Mesenchymal stem cell (in vitro differentiated cells and primary cell): Measurements from ENCODE around the gene PPP1R3D.

Experiments
- DNase-seq: peaks from one replicate; pipeline ENCODE4 v3.0.0-alpha.2; 2013
- H2AFZ ChIP-seq: one replicate; pipeline ENCODE4 v1.6.1; 2013; ENCODE audit warnings: low read depth, mild to moderate bottlenecking, control low read depth, inconsistent platforms, low read length, moderate library complexity
- H2AK5ac ChIP-seq: 2 replicates; pipeline ENCODE4 v1.6.1; 2013; ENCODE audit warnings: low read length, moderate library complexity, mild to moderate bottlenecking, inconsistent platforms; ENCODE audit not compliant: severe bottlenecking
- H2BK120ac ChIP-seq: one replicate; pipeline ENCODE4 v1.6.1; 2013; ENCODE audit warnings: low read depth, mild to moderate bottlenecking, inconsistent platforms, low read length, moderate library complexity
- H2BK12ac ChIP-seq, 2 experiments: one replicate each; pipeline ENCODE4 v1.6.1; 2013; ENCODE audit warnings: inconsistent platforms in 2 of 2, low read length in 2 of 2, mild to moderate bottlenecking in 2 of 2, moderate library complexity in 2 of 2, control low read depth in 1 of 2
- H2BK15ac ChIP-seq: one replicate; pipeline ENCODE4 v1.6.1; 2013; ENCODE audit warnings: mild to moderate bottlenecking, low read depth, inconsistent platforms; ENCODE audit not compliant: poor library complexity, severe bottlenecking
- H2BK5ac ChIP-seq: 2 replicates; pipeline ENCODE4 v1.6.1; 2013; ENCODE audit warnings: low read depth, mild to moderate bottlenecking, low read length, control low read depth, inconsistent platforms; ENCODE audit not compliant: poor library complexity, severe bottlenecking
- H3K14ac ChIP-seq, 2 experiments: one replicate each; pipeline ENCODE4 v1.6.1; 2013; ENCODE audit warnings: inconsistent platforms in 2 of 2, low read length in 2 of 2, control low read depth in 1 of 2, mild to moderate bottlenecking in 1 of 2, moderate library complexity in 1 of 2
- H3K18ac ChIP-seq, 2 experiments: one replicate each; pipeline ENCODE4 v1.6.1; 2013; ENCODE audit warnings: inconsistent platforms in 2 of 2, low read length in 2 of 2, control low read depth in 1 of 2, low read depth in 1 of 2, mild to moderate bottlenecking in 1 of 2
- H3K23ac ChIP-seq, 2 experiments: one replicate each; pipeline ENCODE4 v1.6.1; 2013; ENCODE audit warnings: inconsistent platforms in 2 of 2, low read length in 2 of 2, mild to moderate bottlenecking in 2 of 2, moderate library complexity in 2 of 2, control low read depth in 1 of 2
- H3K27ac ChIP-seq: 2 replicates; pipeline ENCODE4 v1.5.1; 2013; ENCODE audit warnings: mild to moderate bottlenecking, moderate library complexity, low read length, control low read depth, inconsistent platforms; ENCODE audit not compliant: poor library complexity, severe bottlenecking
- H3K27me3 ChIP-seq, 2 experiments: 2 replicates each; pipeline versions ENCODE4 v1.6.1 to v1.7.0; 2013; ENCODE audit warnings: low read length in 2 of 2, mild to moderate bottlenecking in 2 of 2, moderate library complexity in 2 of 2, control low read depth in 1 of 2, inconsistent platforms in 1 of 2; ENCODE audit not compliant: control insufficient read depth in 1 of 2, insufficient read depth in 1 of 2
- H3K36me3 ChIP-seq, 2 experiments: 2 replicates each; pipeline versions ENCODE4 v1.6.1 to v1.7.0; 2013; ENCODE audit warnings: low read length in 2 of 2, control low read depth in 1 of 2, inconsistent platforms in 1 of 2, low read depth in 1 of 2, mild to moderate bottlenecking in 1 of 2; ENCODE audit not compliant: insufficient read depth in 2 of 2, control insufficient read depth in 1 of 2
- H3K4ac ChIP-seq, 2 experiments: one replicate each; pipeline ENCODE4 v1.6.1; 2013; ENCODE audit warnings: inconsistent platforms in 2 of 2, low read length in 2 of 2, mild to moderate bottlenecking in 2 of 2, moderate library complexity in 2 of 2, control low read depth in 1 of 2, low read depth in 1 of 2
- H3K4me1 ChIP-seq: 2 replicates; pipeline ENCODE4 v1.6.1; 2013; ENCODE audit warnings: low read depth, low read length, control low read depth; ENCODE audit not compliant: control insufficient read depth, insufficient read depth
- H3K4me2 ChIP-seq: 2 replicates; pipeline ENCODE4 v1.6.1; 2013; ENCODE audit warnings: low read length, mild to moderate bottlenecking, inconsistent platforms; ENCODE audit not compliant: poor library complexity, severe bottlenecking
- H3K4me3 ChIP-seq, 2 experiments: 2 replicates each; pipeline versions ENCODE4 v1.5.1 to v1.7.0; 2013; ENCODE audit warnings: low read length in 2 of 2, mild to moderate bottlenecking in 2 of 2, control low read depth in 1 of 2, low read depth in 1 of 2; ENCODE audit not compliant: insufficient read depth in 1 of 2
- H3K79me1 ChIP-seq: replicated peaks from 2 replicates; pipeline ENCODE4 v1.6.1; 2013; ENCODE audit warnings: mild to moderate bottlenecking, control low read depth, low read length, inconsistent platforms; ENCODE audit not compliant: poor library complexity, severe bottlenecking
- H3K9ac ChIP-seq: 2 replicates; pipeline ENCODE4 v1.7.0; 2013; ENCODE audit warnings: mild to moderate bottlenecking, low read length, moderate library complexity
- H3K9me3 ChIP-seq: 2 replicates; pipeline ENCODE4 v1.7.0; 2013; ENCODE audit warnings: mild to moderate bottlenecking, low read length; ENCODE audit not compliant: control insufficient read depth
- H4K8ac ChIP-seq: one replicate; pipeline ENCODE4 v1.6.1; 2013; ENCODE audit warnings: inconsistent platforms, mild to moderate bottlenecking, low read length, moderate library complexity
- H4K91ac ChIP-seq: one replicate; pipeline ENCODE4 v1.6.1; 2013; ENCODE audit warnings: mild to moderate bottlenecking, low read length, inconsistent platforms
- WGBS: methylation state at CpG from one replicate; pipeline ENCODE4 v1.1.7; 2013; ENCODE audit warnings: mixed read lengths; 5-methylcytosine and 5-hydroxymethylcytosine counted together

Gene PPP1R3D

GRCh38 chr20:59976156-59976782 is 36.2 kb upstream of the PPP1R3D start:
- H2BK15ac ChIP-seq = no peak overlapping the region
- no peak overlapping the region for H2BK5ac ChIP-seq
- no peaks in the 10 kb centered on the region for H3K27me3 ChIP-seq
- H3K4me2 ChIP-seq = no peak overlapping the region
- no peak overlapping the region for H3K4me3 ChIP-seq
- no peak overlapping the region for H3K4ac ChIP-seq
- WGBS = 72% methylated on average over 5 of the region's 6 CpGs
- H3K36me3 ChIP-seq = no peaks in the 10 kb centered on the region
- H4K91ac ChIP-seq = no peak overlapping the region
- H3K4me1 ChIP-seq = no peaks in the 10 kb centered on the region
- H2BK12ac ChIP-seq = no peak overlapping the region
- no peak overlapping the region for H3K27ac ChIP-seq
- H4K8ac ChIP-seq = no peak overlapping the region
- no peaks in the 10 kb centered on the region for H3K9me3 ChIP-seq
- no peak overlapping the region for H3K18ac ChIP-seq
- no peak overlapping the region for H3K14ac ChIP-seq
- no peak for DNase-seq
- H3K79me1 ChIP-seq = no peaks in the 10 kb centered on the region
- H2BK120ac ChIP-seq = no peak overlapping the region
- H2AK5ac ChIP-seq = no peak overlapping the region
- H2AFZ ChIP-seq = no peak overlapping the region
- no peak overlapping the region for H3K23ac ChIP-seq
- H3K9ac ChIP-seq = no peak overlapping the region

GRCh38 chr20:59972037-59972801 is 32.1 kb upstream of the PPP1R3D start:
- 93% methylated on average over 11 of the region's 12 CpGs for WGBS
- H2BK12ac ChIP-seq = no peak overlapping the region

GRCh38 chr20:59971428-59971827 is 31.3 kb upstream of the PPP1R3D start:
- H3K9me3 ChIP-seq = no peaks in the 10 kb centered on the region
- no peak overlapping the region for H3K9ac ChIP-seq
- H2BK5ac ChIP-seq = no peak overlapping the region
- DNase-seq = no peak
- H2AK5ac ChIP-seq = no peak overlapping the region
- H2BK15ac ChIP-seq = no peak overlapping the region
- no peak overlapping the region for H3K18ac ChIP-seq
- H3K4ac ChIP-seq = no peak overlapping the region
- H2BK120ac ChIP-seq = no peak overlapping the region
- H3K4me1 ChIP-seq = no peaks in the 10 kb centered on the region
- H4K91ac ChIP-seq = no peak overlapping the region
- H3K27me3 ChIP-seq = no peaks in the 10 kb centered on the region
- H3K79me1 ChIP-seq = no peaks in the 10 kb centered on the region
- H3K23ac ChIP-seq = no peak overlapping the region
- H3K14ac ChIP-seq = no peak overlapping the region
- H3K4me2 ChIP-seq = no peak overlapping the region
- H3K27ac ChIP-seq = no peak overlapping the region
- no peak overlapping the region for H3K4me3 ChIP-seq
- H2BK12ac ChIP-seq = no peak overlapping the region
- no peaks in the 10 kb centered on the region for H3K36me3 ChIP-seq
- WGBS = no CpG with 5 or more reads among the region's 1 CpG
- H4K8ac ChIP-seq = no peak overlapping the region
- H2AFZ ChIP-seq = no peak overlapping the region

More at GRCh38 chr20:59972037-59972801, 32.1 kb upstream of the PPP1R3D start:
- Histone ChIP-seq H3K4me3 (no peak overlapping the region), H2AFZ (no peak overlapping the region), H3K27ac (no peak overlapping the region), H3K4me1 (no peaks in the 10 kb centered on the region), H3K4ac (no peak overlapping the region), H2BK5ac (no peak overlapping the region), H3K36me3 (no peaks in the 10 kb centered on the region), H3K9ac (no peak overlapping the region), H3K18ac (no peak overlapping the region), H2BK120ac (no peak overlapping the region), H2BK15ac (no peak overlapping the region), H3K9me3 (no peaks in the 10 kb centered on the region), H3K14ac (no peak overlapping the region), H2AK5ac (no peak overlapping the region), H3K4me2 (no peak overlapping the region), H4K91ac (no peak overlapping the region), H4K8ac (no peak overlapping the region), H3K79me1 (no peaks in the 10 kb centered on the region), H3K23ac (no peak overlapping the region), H3K27me3 (no peaks in the 10 kb centered on the region)
- DNase-seq = no peak

- no peak overlapping the region for H4K8ac ChIP-seq
- no peak overlapping the region for H3K18ac ChIP-seq
- H3K4me2 ChIP-seq = no peak overlapping the region
- no peak overlapping the region for H2BK15ac ChIP-seq
- no peak overlapping the region for H3K4me3 ChIP-seq
- no peak overlapping the region for H3K4ac ChIP-seq
- H2BK120ac ChIP-seq = no peak overlapping the region
- no peak overlapping the region for H3K23ac ChIP-seq
- H3K9me3 ChIP-seq = no peaks in the 10 kb centered on the region
- no peak overlapping the region for H2BK5ac ChIP-seq
- H2BK12ac ChIP-seq = no peak overlapping the region
- DNase-seq = no peak
- H3K36me3 ChIP-seq = no peaks in the 10 kb centered on the region
- H3K27ac ChIP-seq = no peak overlapping the region
- H4K91ac ChIP-seq = no peak overlapping the region
- no peaks in the 10 kb centered on the region for H3K79me1 ChIP-seq
- WGBS = 100% methylated on average over 1 of the region's 3 CpGs
- H3K14ac ChIP-seq = no peak overlapping the region
- H3K9ac ChIP-seq = no peak overlapping the region
- no peaks in the 10 kb centered on the region for H3K4me1 ChIP-seq
- no peaks in the 10 kb centered on the region for H3K27me3 ChIP-seq
- H2AFZ ChIP-seq = no peak overlapping the region
- H2AK5ac ChIP-seq = no peak overlapping the region
These were observed 26.3 kb upstream of the PPP1R3D start for GRCh38 chr20:59966428-59966827.
